G401.6 (cell line): ENCODE measurements around the gene LOXL1.

Experiments
- FAIRE-seq: peaks from 2 replicates; lab custom pipeline; 2012; peaks lifted over from hg19 to GRCh38; lab: Jason Lieb, UNC

The LOXL1 gene

DNA sequence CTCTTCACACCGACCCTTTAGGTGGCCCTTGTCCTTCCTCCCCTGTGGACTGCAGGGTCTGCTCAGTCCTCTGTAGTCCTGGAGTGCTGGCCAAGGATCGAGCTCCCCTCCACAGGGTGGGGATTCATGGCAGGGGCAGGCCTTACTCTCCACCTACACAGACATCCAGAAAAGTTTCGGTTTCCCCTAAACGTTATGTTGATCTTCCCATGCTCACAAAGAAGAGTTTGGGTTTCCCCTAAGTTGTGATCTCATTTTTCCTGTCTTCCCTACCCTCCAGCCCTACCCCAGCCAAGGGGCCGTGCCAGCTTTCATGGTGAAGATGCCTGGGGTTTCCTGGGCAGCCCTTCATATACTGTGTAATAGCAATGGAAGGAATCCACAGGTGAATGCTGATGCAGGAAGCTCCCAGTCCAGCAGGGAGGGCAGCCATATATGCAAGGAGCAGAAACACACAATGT, 55.5 kb downstream of the LOXL1 start:
- FAIRE-seq = no peak

DNA sequence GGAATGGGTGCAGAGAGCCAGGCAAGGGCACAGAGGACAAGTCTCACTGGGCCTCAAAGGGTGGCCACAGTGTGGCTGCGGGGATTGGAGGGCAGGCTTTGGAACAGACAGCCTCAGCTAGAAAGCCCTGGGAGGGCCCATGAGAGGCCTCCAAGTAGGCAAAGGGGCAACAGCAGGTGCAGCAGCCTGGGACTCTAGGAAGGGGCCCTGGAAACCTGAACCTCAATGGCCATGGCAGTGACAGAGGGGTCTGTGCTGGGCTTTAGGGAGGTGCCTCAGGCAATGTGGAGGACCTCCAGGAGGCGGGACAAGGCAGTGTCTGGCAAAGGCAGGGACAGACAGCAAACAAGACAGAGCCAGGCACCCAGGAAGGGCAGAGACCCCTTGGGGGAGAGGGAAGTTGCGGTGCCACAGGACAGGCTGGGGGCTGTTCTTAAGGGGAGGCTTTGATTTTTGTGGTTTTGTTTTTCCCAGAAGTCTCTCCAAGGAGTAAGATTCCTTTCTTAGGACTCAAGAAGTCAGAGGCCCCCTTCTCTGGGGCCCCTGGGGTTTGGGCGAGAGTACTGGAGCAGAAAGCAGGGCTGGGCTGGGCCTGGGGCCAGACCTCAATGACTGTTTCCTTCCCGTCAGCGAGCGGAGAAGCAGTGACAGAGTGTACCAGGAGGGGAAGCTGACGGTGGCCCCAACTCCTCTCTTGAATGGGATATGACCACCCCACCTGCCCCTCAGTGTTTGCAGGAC, 56.1 kb downstream of the LOXL1 start:
- FAIRE-seq = no peak

DNA sequence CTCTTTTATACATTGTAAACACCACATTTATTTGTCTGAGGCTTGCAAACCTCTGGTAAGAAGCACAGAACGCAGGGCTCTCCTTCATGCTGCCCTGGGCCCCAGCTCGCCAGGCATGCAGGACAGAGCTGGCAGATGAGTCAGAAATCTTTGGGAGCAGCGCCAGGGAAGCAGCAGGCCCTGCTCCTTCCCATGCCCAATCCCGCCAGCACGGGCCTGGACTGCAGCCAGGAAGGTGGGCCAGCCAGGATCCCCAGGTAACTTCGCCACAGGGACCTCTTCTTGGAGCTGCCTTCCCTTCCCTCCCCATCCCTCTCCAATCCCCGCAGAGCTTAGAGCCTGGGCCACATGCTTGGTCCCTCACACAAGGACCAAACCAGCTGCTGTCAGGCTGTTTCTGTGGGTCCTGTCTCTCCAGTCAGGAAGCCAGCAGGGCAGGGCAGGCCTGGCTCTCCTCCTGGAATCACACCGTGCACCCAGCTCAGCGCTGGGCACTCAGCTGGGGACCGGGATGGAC, 57.0 kb downstream of the LOXL1 start:
- no peak for FAIRE-seq

DNA sequence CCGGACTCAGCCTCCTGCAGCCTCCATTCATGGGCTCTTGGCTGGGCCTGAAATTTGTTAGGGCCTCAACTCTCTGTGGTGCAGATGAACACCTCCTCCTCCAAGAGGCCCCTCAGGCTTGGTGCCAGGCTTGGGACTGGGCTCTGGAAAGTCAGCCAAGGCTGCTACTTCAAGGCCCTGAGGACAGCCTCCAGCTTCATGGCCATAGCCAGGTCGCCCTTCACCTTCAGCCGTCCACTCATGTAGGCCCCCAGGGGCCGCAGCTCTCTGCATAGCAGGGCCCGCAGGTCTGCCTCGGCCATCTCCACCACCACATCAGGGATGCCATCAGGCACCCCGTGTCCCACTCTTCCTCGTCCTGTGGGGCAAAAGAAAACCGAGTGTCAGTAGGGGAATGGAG, 57.5 kb downstream of the LOXL1 start:
- FAIRE-seq = no peak

DNA sequence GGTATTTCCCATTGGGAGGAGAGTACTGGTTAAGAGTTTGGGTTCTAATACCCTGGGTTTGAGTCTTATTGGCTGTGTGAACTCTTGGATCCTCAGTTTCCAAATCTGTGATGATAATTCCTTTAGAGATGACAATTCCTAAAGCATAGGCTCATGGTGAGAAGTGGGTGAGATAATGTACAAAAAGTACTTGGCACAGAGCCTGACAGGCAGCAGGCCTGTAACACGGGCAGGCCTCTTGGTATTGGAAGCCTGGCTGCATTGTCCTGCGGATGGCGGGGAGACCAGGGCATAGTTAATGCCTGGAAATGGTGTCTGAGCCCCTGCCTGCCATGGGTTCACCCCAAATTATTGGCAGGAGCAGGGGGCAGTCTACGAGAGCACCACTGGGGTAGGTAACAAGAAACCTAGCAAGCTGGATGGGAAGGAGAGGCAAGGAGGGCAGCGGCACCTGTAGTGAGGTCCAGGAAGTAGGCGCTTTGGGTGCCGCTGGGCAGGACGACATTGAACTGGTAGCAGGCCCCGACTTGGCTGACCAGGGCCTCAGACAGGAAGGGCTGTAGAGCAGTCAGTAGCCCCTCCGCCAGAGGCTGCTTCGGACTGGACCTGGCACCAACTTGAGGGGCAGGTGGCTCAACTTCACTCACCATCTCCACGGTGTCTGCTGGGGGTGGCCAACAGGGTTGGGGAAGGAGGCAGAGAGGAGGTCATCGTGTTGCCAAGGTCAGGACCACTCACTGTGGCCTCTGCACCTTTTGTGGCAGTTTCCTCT, 58.1 kb downstream of the LOXL1 start:
- FAIRE-seq = no peak

DNA sequence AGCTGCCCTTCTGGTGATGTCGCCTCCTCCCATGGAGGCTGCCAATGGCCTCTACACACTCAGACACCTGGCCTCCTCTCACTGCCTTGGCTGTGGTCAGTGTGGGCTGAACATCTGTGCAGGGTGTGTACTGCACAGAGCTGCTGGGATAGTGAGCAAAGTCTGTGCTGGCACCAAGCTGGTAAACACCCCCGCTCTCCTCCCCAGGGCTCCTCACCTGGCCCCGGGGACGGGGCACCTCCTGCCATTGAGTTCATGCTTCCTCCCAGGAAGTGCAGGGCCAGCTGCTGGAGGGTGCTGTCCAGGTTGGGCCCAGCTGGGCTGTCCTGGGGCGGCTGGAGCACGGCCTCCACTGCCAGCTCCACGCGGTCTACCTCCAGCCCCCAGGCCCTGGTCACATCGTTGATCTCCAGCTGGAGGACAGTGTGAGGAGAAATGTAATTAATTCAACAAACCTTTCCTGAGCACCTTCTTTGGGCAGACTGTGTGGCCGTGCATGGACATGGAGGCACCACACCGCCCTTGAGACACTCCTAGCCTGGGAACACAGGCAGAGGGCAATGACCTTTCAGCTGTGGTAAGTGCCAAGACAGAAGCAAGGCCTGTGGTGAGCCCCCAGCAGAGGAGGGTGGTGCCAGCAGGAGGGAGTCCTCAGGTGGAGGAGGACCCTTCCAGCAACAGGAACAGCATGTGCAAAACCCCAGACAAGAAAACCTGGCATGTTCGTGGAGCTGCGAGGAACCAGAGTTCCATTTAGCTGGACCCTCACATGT, 59.0 kb downstream of the LOXL1 start:
- FAIRE-seq = no peak

DNA sequence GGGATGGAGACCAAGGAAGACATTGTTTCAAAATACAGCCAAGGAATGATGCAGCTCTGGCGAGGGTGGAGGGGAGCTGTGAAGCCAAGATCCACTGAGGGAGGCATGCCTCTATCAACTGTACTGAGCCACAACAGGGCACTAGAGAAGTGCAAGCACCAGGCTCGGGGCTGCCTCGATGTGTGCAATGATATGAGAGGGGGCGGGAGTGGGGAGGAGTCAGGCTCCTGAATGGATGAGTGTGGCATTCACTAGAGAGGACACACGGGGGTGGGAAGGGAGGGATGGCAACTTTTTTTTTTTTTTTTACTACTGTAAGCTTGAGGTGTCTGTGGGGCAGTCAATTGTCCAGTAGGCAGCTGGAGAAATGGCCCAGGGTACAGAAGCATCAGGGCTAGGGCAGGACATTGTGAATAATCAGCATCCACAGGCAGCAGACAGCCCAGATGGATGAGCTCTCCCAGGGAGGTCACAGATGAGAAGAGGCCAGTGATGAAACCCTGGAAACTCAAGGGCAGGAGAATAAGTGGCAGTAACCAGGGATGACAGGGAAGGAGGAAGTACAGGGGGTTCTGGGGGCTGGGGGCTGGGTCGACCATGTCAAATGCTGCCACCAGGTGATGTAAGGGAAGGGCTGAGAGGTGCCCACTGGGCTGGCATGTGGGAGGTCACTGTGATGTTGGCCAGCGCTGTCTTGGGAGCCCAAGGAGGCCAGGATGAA, 60.0 kb downstream of the LOXL1 start:
- no peak for FAIRE-seq

DNA sequence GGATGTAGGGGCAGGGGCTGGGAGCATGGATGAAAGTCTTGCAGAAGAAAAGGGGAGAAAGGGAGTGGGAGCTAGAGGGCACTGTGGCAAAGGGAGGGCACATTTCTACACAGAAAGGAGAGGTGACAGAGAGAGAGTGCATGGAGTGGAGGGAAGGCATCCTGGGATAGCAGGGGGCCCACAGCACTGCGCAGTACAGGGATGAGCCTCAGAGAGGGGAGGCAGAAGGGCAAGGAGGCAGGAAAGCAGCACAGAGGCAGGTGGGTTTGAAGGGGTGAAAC, 60.5 kb downstream of the LOXL1 start:
- no peak for FAIRE-seq

DNA sequence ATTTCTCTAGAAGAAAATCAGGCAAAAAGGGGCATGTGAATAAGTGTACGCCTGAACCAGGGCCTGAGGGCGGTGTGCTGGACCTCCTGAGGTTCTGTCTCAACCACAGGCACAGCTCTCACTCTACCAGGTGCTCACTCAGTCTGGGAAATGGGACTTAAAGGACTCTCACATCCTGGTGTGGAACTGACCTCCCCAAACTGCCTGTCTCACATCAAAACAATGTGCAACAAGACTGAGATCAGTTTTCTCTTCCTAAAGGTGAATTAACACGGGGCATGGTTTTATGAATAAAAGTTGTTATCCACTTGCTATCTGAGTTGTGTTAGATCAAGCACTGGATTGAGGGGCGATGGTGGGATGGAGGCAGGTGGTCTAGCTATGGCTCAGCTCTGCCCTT, 61.0 kb downstream of the LOXL1 start:
- no peak for FAIRE-seq

DNA sequence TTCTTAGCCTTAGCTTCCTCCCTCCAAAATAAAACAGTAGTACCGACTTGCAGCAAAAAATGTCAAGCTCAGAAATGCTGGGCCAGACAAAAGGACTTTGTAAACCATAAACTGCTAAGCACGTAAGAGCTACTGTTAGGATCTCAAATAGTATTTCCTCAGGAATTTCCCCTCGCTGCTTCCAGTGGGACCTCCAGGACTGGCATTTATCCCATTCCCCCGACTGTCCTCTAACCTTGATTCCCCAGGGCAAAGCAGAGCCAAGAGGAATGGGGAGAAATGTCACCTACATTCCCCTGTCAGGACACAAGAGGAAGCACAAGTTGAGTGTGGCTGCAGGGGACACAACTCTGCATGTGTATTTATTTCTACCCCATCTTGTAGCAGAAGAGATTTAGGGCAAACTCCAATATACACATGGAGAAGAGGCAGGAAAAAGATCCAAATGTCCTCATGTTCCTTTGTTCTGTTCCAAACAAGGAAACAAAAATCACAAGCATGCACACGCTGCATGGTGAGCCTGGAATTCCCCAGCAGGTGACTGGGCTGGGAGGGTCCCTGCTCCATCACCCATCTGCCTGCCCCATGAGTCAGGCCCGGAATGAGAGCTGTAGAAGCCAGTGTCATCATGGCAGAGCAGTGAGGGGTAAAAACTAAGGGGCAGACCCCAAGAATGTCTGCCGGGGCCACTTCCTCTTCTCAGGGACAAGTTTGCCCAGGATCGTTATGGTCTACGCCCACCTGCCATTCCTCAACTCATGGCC, 61.6 kb downstream of the LOXL1 start:
- no peak for FAIRE-seq

DNA sequence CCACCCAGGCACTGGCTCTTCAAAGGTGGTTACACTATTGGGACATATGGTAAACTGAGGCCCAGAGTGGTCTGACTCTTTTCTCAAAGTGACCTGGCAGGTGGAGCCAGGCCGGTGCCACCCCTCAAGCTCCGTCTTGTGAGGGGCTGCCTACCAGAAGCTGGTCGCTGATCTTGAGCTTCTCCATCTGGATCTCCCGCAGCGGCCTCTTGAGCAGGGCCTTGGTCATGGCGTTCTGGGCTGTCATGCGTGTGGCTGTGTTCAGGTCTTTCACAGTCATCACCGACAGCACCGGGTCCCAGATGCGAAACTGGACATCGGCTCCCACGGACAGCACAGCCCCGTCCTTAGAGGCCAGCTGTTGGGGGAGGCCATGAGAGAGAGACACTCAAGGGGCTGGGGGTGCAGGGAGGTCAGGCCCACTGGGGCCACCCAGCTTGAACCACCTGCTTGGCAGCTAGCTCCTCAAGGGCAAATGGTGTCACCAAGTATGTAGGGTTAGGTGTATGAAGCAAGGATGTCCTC, 62.2 kb downstream of the LOXL1 start:
- FAIRE-seq = no peak

DNA sequence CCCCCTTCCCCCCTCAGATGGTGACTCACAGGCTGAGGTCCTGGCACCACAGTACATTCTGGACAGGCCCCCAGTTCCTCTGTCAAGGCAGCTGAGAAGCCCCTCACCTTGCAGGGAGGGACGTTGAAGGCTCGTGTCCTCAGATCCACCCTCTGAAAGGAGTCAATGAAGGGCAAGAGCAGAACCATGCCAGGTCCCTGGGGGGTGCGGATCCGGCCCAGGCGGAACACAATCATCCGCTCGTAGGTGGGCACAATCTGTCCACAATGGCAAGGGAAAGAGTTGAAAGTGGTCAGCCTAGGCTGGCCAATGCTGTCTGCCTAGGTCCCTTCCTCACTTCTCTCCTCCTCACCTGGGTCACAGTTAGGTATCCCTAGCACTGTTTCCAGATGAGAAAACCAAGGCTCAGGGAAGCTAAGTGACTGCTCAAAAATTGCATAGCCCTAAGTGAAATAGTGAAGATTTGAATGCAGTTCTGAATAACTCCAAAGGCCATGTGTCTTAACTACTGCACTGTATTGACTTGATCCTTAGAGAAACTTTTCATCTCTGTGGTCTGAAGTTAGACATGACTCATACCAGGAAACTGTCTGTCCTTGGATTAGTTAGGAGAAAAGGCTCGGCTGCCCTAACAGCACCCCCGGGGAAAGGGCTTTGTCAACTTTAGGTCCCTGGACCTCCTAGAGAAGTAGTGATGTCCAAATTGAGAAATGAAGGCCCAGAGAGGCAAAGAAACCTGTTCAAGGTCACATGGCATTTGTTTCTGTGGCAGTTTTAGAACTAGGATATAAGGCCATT, 62.9 kb downstream of the LOXL1 start:
- no peak for FAIRE-seq

DNA sequence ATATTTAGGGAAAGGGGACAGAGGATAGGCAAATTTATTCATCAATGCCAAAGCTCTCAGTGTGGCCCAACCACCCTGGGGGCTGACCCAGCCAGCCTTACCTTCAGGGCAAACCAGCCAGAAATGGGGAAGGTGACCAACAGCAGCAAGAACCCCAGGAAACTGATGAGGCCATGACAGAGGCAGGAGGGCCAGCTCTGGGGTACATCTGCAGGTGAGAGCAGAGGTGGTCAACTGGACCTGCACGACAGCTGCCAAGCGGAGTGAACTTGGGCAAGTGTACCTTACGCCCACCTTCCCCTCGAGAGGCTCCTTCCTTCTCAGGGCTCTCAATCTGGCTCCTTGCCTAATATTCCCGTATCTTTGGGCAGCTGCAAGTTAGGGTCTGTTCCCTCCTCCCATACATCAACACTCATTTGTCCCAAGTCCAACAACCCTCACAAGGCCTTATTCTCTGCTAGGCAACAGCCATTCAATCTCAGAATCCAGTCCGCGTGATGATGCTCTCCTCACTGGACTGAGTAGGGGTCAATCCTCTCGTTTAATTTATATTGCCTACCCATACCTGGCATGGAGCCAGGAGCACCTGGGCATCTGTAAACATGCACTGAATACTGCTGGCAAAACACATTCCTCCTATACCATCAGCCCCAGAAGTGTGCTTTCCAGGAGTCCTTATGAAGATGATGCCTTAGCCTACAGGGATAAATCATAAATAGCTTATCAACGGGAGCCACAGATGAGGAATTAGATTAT, 64.2 kb downstream of the LOXL1 start:
- no peak for FAIRE-seq

DNA sequence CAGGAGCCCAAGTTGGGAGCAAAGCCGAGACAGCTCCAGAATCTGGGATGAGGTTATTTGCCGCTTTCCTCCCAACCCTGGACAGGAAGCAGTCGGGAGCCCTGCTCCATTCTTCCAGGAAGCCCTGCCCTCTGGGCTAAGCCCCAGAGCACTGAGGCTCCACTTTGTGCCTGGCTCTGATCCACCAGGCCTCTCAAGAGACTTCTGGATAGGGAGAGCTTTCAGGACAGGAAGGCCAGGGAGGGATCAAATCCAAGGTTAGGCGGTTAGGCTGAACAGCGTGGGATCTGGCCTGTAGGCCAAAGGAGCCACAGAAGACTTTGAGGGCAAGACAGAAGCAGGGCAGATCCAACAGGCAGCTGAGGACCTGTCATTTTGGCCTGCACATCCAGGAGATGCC, 65.0 kb downstream of the LOXL1 start:
- no peak for FAIRE-seq

DNA sequence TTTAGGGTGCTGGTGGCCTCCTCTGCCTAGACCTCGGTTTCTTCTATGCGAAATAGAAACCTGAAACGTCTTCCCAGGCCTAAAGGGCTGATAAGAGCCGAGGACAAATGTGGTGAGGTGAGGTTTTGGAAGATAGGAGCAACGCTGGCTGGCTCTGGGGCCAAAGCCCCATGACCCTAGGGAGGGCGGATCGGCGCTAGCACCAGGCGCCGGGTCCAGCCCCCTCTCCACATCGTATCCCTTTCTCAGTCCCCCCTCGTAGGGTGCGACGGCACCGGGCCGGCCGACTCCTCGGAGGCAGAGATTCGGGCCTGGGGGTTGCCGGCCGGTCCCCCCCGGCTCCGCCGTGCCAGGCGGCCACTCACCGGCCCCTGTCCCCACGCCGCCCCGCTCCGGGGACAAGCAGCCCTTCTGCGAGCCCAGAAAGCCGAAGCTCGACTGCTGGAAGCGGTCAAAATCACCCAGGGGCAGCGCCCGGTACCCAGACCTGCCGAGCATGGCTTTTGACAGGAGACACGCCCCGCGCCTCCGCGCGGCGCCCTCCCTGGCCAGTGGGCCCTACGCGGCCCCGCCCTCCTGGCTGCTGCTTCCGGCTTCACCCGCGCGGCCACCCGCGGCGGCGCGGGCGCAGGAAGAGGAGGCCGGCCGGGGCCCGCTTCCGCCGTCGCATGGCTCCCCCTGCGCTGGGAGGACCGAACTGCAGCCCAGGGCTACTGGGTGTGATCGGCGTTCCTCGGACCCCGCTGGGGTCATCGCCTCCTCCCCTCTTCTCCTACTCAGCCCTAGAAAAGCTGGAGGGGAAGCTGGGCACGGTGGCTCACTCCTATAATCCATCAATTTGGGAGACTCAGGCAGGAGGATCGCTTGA, 65.7 kb downstream of the LOXL1 start, which contains the start of gene STOML1:
TSS of gene STOML1 (minus strand) at position 570 of the 868 bp plus-strand sequence. CDS start at position 498, 72 bp downstream.
- FAIRE-seq = no peak

DNA sequence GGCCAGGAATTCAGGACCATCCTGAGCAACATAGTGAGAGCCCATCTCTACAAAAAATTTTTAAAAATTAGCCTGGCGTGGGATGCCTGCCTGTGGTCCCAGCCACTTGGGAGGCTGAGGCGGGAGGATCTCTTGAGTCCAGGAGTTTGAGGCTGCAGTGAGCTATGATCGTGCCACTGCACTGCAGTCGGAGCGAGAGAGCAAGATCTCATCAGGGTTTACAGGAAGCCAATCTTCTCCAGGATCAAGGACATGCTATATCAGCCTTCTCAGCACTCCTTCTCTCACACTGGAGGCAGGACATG, 66.3 kb downstream of the LOXL1 start:
- FAIRE-seq = no peak

DNA sequence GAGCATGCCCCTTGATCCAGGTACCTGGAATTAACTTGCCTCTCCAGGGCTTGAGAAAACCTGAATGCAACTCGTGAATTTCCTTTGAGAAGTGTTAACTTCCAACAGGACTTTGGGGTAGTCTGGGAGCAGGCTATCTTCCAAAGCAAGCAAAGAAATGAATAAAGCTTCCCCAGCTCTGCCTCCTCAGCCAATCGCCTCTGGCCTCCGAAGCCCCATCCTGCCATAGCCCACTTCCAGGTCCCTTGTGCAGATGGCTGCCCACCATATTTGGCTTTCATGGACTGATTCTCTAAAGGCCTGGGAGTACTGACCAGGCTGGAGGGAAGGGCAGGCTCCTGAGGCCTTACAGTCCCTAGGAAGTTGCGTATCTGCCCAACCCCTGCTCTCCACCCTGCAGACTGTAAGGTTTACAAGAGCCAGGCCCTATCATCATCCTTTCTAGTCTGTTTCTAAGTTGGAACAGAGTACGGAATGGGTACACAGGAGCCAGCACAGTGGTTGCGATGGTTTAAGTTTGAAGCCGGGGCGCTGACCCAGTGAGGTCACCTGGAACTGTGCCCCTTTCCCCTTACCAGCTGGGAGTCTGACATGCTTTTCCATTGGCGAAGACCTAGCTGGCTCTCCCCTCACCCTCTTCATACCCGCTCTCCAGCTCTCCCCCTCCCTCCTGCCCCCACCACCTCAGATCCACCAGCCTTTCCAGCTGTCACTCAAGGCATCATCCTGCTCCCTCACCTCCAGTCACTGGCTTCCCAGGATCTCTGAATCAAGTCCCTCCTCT, 67.1 kb downstream of the LOXL1 start:
- FAIRE-seq = no peak

DNA sequence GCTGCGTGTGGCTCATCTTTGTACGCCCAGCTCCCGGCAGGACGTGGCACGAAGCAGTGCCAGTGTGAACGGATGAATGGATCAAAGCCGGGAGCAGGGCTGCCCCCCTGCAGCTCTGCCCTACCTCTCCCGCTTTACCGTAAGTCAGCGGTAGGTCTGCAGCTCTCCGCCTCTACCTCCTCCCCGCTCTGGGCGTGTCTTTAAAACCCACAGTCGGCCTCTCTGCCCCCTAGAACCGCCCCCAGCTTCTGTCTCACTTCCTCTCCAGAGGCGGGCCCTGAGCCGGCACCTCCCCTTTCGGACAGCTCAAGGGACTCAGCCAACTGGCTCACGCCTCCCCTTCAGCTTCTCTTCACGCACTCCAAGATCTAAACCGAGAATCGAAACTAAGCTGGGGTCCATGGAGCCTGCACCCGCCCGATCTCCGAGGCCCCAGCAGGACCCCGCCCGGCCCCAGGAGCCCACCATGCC, 68.2 kb downstream of the LOXL1 start, which contains the start of gene PML:
TSS of gene PML (plus strand) at position 304 of the 471 bp plus-strand sequence. CDS start at position 401, 97 bp downstream.
- FAIRE-seq = peak; percentile 96
